CD4-positive, alpha-beta T cell treated with Interleukin-12 subunit alpha and Interleukin-12 subunit beta, for 1 hour (primary cell): Measurements from ENCODE around the gene LPIN2.
"Not testable (repeated sequence)": the region's sequence is repeated elsewhere in the genome, so short reads cannot be mapped to it uniquely, and the experiment has no call there.

ENCODE experiments used
- DNase-seq: peaks from one replicate; pipeline ENCODE4 v3.0.0-alpha.2; 2020

Gene LPIN2

GRCh38 chr18:3013024-3013804 is at the start of gene LPIN2:
Gene LPIN2 (minus strand): TSS chr18:3013144. CDS start chr18:2960840, 52,304 bp downstream.
- peak; percentile 98 for DNase-seq

DNA sequence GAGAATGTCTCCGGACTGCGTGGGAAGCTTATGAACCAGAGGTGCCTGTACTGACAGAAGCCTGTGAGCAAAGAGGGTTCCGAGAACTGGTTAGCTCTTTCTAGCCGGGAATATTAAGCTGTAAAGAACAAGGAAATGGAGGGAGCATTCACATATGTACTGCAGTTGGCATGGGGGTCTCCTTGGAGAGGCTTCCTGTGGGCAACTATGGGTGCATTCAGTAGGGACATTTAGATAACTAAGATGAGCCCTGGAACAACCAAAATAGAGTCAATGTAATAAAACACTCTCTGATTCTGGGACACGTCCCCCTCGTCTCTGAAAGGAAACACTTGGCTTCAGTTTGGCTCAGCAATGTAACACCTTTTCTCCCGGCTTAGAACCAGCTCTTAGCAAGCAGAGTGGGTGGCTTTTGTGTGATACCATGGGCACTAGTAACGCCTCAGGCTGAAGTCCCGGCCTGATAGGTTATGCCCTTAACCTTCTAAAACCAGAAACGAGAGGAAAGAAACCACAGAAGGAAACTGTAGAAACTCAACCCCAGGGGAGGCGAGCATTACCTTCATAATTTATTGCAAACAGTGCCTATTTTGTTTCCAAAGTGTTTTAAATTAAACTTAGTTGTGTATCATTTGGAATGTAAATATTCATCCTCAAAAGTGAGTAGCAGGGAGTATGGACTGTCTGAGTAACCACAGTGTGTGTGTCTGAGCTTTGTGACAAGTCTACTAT is 48.8 kb upstream of the LPIN2 start:
- peak; percentile 69 for DNase-seq

- peak; percentile 74 for DNase-seq
Measured at GRCh38 chr18:3060667-3061580, 48.0 kb upstream of the LPIN2 start.

- peak; percentile 81 for DNase-seq
Measured at GRCh38 chr18:3059272-3059671, 46.3 kb upstream of the LPIN2 start.

DNA sequence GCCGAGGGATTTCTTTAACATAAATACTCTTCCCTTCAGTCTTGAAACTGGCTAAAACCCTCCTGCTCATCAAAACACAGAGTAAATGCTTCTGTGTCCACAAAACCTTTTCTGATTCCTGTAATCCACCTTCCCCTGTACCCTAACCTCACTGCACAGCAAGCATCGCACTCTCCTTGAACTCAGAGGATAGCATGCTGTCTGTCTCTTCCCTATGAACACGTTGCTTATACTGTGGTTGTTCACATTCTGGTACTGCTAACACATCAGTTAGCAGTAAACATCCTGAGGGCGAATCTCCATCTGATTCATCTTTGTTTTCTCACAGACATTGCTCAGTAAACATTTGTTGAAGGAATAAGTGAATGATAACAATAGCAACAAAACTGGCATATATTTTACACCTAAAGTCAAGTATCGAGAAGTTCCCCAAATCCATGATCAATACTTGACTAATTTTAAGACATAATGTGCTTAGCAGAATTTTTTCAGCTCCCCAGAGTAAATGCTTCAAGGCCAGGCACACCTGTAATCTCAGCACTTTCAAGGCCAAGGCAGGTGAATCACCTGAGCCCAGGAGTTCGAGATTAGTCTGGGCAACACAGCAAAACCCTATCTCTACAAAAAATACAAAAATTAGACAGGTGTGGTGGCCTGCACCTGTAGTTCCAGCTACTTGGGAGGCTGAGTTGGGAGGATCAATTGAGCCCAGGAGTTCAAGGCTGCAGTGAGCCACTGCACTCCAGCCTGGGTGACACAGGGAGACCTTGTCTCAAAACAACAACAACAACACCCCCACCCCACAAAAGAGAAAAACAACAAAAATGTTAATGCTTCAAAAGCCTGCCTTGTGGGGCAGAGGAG is 45.6 kb upstream of the LPIN2 start:
- peak; percentile 60 for DNase-seq

- DNase-seq = no peak
Measured at GRCh38 chr18:3057526-3057925, 44.6 kb upstream of the LPIN2 start.

DNA sequence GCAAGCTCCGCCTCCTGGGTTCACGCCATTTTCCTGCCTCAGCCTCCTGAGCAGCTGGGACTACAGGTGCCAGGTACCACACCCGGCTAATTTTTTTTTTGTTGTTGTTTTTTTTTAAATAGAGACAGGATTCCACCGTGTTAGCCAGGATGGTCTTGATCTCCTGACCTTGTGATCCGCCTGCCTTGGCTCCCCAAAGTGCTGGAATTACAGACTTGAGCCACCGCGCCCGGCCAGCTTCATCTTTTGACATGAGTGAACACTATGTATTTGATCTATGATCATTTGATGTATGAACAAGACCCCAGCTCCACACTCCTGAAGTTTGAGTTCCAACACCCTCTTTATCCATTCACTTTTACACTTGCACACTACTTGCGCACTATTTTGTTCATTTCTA is 43.4 kb upstream of the LPIN2 start:
- DNase-seq = no peak

- no peak for DNase-seq
Measured at GRCh38 chr18:3055816-3056215, 42.9 kb upstream of the LPIN2 start.

DNA sequence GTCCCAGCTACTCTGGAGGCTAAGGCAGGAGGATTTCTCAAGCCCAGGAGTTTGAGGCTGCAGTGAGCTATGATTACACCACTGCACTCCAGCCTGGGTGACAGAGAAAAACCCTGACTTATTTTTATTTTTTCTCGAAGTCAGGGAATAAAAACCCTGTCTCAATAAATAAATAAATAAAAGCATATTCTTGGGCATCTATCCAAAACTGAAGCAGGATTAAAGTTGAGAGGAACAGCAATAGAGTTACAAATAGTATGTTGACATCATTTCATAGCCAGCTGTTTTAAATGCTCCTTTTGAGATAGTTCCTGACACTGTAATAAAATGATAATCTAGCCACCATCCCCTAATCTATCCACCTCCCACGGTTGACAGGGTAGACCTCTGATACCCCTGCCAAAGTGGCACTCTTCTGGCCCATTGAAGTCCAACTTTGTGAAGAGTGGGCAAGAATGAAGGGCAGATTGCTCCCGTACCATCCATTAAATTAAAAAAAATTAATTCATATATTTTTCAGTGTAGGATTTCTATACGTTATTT is 42.3 kb upstream of the LPIN2 start:
- DNase-seq = no peak

- no peak for DNase-seq
Measured at GRCh38 chr18:3054780-3055179, 41.8 kb upstream of the LPIN2 start.

DNA sequence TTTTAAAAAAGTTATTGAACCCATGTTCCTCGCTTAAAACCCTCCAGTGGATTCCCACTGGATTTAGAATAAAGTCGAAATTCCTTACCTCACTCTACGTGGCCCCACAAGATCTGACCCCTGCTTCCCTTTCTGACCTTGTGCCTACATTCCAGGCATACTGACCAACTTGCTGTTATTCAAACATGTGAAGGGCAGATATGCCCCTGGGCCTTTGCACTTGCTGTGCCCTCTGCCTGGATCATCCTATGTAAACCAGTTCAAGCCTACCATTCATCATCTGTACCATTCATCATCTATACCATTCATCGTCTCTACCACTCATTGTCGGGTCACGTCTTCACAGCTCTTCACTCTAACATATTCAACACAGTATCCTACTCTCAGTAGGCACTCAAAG is 41.3 kb upstream of the LPIN2 start:
- DNase-seq = no peak

DNA sequence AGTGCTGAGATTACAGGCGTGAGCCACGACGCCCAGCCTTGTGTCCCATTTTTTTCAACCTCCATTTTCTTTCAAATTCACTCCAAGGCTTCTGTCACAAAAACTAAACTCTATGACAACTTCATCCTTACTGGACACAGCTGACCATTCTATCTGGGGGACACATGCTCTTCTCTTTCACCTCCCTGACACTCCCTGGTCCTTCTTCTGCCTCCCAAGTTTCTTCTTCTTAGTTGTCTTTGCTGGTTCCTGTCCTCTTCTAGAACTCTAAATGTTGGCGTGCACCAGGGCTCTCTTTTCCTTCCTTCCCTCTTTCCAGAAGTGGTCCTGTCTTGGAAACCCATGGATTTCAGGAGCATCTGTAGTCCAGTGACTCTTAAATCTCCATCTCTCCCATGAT is 40.1 kb upstream of the LPIN2 start:
- no peak for DNase-seq

DNA sequence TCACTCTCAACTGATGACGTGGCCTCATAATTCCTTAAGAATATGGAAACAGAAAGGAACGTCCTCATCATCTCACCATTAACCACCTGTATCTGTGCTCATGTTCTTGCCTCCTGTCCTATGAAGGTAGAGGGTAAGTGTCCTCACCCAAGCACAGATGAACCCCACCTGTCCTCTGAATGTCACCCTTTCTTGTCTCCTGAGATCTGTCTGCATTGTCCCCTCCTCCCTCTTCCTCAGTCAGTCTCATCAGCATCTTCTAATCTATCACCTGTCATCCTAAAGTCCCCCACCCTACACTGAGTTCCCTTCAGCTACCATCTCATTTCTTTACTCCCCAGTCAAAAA is 39.4 kb upstream of the LPIN2 start:
- DNase-seq = no peak

GRCh38 chr18:3051718-3052410 is 38.9 kb upstream of the LPIN2 start:
- DNase-seq = no peak

GRCh38 chr18:3049897-3050454 is 37.0 kb upstream of the LPIN2 start:
- not testable (repeated sequence) for DNase-seq

DNA sequence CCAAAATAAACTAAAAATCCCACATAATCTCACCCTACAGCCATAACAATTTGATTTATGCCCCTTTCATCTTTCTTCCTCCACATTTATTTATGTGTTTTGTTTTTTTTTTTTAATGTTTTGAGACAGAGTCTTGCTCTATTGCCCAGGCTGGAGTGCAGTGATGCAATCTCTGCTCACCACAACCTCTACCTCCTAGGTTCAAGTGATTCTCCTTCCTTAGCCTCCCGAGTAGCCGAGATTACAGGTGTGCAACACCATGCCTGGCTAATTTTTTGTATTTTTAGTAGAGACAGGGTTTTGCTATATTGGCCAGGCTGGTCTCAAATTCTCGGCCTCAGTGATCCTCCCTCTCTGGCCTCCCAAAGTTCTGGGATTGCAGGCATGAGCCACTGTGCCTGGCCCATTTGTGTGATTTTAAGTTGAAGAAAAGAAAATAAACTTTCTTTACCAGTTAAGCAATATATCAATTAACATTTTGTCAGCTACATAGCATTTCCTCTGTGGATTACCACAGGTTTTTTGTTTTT is 35.9 kb upstream of the LPIN2 start:
- DNase-seq = no peak

DNA sequence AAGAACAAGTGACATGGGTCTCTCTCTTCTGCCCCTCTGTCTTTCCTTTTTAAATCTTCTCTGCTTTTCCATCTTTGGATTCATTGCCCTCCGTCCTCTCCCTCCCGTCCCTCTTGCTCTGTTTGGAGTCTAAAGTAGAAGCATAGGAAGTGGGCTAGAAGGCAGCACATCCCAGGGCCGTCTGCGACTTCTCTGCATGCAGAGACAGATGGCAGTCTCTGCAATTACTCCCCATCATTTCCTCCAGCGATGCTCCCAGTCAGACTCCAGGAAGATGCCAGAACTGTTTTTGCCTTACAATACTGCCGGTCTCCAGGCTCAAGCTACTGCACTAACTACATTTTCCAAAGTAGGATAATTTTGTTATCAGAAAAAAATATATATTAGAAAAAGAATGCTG is 35.2 kb upstream of the LPIN2 start:
- no peak for DNase-seq

DNA sequence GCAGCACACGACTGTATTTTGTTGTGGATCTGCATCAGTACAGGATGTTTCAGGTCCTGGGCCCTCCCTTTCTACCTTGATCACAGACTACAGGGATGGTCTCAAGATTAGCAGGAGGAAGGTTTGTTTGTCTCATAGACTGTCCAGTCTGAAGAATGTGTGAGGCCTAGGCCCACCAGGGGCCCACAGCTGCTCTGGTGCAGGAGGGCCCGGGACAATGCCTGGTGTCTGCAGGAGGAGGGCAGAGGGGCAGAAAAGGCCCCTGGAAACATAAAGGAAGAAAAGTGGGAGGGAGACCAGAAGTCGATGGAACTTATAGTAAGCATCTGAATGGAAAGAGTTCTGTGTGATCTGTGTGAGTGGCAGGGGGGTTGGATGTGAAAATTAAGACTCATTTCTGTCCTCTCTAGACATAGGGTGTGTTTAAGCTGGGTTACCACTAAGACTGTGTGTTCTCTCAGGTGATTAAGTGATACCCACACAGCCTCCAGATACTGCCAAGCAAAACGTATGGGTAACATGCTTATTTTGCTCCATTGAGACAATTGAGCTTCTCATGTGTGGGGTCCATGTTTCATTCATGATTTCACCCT is 33.4 kb upstream of the LPIN2 start:
- no peak for DNase-seq

DNA sequence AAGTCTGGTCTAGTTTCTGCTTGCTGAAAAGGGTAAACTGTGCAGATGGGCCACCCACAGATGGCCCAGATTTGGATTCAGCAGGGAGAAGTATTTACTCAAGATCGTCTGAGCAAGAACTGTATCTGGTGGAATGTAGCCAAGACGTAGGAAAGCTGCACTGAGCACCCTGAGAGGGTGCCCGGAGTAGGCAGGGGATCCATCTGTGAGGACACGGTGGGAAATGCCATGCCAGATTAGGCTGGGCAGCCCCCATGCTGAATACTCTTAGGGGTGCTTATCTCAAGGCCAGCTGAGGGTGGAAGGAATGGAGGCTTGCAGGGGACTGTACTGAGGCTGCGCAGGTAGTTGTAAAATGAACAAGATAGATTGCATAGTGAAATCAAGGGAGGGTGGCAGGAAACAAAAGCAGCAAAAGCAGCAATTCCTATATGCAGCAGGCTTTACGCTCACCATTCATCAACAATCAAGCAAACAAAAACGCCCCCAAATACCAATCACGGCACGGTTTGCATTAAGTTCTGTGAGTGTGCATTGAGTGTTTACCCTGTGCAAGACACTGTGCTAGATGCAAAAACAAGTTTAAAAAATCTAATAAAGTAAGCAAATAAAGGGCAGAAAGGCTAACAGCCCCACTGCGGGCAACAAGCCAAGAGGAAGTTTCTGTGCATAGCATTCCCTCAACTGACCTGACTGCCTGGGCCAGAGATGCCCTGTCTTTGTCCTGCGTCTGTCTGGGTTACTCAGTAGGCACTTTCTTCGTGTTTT is 32.2 kb upstream of the LPIN2 start:
- no peak for DNase-seq

GRCh38 chr18:3042379-3042778 is 29.4 kb upstream of the LPIN2 start:
- DNase-seq = no peak
